Measurements from ENCODE around the gene LTBP4.

DNA sequence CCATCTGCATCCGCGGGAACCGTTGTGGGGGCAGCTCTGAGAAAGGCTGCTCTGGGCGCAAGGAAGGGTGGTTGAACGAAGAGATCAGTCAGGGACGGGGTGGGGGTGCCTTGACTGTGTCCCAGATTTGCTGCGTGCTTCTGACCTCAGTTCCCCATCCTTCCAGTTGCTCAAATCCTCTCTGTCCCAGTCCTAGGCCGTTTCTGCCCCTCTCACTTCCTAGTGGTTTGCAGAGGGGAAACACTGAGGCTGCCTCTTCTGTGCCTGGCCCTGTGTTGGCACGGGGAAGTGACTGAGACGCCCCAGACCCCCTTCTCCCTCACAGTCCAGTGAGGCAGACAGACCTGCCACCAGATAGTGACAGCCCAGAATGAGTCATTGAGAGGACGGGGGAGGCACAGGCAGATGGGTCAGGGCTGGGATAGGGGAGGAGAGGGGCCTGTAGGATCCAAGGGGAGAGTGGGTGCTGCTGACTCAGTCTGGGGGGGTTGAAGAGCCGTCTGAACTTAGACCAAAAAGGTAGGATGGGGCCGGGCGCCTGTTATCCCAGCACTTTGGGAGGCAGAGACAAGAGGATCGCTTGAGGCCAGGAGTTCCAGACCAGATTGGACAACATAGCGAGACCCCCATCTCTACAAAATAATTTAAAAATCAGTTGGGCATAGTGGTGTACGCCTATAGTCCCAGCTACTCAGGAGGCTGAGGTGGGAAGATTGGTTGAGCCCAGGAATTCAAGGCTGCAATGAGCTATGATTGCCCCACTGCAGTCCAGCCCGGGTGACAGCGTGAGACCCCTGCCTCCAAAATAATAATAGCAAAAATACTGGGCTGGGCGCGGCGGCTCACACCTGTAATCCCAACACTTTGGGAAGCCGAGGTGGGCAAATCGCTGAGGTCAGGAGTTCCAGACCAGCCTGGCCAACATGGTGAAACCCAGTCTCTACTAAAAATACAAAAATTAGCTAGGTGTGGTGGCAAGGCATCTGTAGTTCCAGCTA, 62.8 kb downstream of the LTBP4 start:
- TF ChIP-seq, protein P1, sequence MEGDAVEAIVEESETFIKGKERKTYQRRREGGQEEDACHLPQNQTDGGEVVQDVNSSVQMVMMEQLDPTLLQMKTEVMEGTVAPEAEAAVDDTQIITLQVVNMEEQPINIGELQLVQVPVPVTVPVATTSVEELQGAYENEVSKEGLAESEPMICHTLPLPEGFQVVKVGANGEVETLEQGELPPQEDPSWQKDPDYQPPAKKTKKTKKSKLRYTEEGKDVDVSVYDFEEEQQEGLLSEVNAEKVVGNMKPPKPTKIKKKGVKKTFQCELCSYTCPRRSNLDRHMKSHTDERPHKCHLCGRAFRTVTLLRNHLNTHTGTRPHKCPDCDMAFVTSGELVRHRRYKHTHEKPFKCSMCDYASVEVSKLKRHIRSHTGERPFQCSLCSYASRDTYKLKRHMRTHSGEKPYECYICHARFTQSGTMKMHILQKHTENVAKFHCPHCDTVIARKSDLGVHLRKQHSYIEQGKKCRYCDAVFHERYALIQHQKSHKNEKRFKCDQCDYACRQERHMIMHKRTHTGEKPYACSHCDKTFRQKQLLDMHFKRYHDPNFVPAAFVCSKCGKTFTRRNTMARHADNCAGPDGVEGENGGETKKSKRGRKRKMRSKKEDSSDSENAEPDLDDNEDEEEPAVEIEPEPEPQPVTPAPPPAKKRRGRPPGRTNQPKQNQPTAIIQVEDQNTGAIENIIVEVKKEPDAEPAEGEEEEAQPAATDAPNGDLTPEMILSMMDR (IDR thresholded peaks at IDR 0.05) = no peak
- TF ChIP-seq POLR2A (IDR thresholded peaks at IDR 0.05) = no peak

Measured in sigmoid colon (tissue), 3 donors.